Inflammatory macrophage treated with lipopolysaccharide for 1 hour (primary cell): Measurements from ENCODE around the gene TNFAIP8.

Experiments
- DNase-seq, 2 donors: peaks; one replicate each; pipeline ENCODE4 v3.0.0-alpha.2; 2020 to 2022

TNFAIP8 gene

GRCh38 chr5:119353213-119353612 lies 2.6 kb upstream of the TNFAIP8 start:
- no peak for DNase-seq

- no peak for DNase-seq
Observed at GRCh38 chr5:119353686-119354366, 2.0 kb upstream of the TNFAIP8 start.

GRCh38 chr5:119354537-119355243 lies 1.1 kb upstream of the TNFAIP8 start:
- DNase-seq = no peak

- DNase-seq = no peak
Observed at GRCh38 chr5:119355244-119355638, 578 bp upstream of the TNFAIP8 start.

GRCh38 chr5:119356612-119357188 lies 881 bp downstream of the TNFAIP8 start:
- no peak for DNase-seq

GRCh38 chr5:119357270-119357669 lies 1.5 kb downstream of the TNFAIP8 start:
- no peak for DNase-seq

GRCh38 chr5:119357808-119358529 lies 2.1 kb downstream of the TNFAIP8 start:
- no peak for DNase-seq

GRCh38 chr5:119358530-119358900 lies 2.7 kb downstream of the TNFAIP8 start:
- no peak for DNase-seq

GRCh38 chr5:119358901-119359603 lies 3.2 kb downstream of the TNFAIP8 start:
- no peak for DNase-seq

GRCh38 chr5:119359737-119360413 lies 4.1 kb downstream of the TNFAIP8 start:
- DNase-seq = no peak

- DNase-seq = peak in 1 of 2 donors; percentile 61
Observed at GRCh38 chr5:119360905-119361593, 5.2 kb downstream of the TNFAIP8 start.

- DNase-seq = no peak
Observed at GRCh38 chr5:119361594-119362125, 5.8 kb downstream of the TNFAIP8 start.

GRCh38 chr5:119362714-119363113 lies 6.9 kb downstream of the TNFAIP8 start:
- DNase-seq = no peak

- DNase-seq = no peak
Observed at GRCh38 chr5:119363271-119363670, 7.5 kb downstream of the TNFAIP8 start.

GRCh38 chr5:119363936-119364335 lies 8.1 kb downstream of the TNFAIP8 start:
- DNase-seq = no peak

- no peak for DNase-seq
Observed at GRCh38 chr5:119365847-119366539, 10.2 kb downstream of the TNFAIP8 start.

GRCh38 chr5:119366540-119366881 lies 10.7 kb downstream of the TNFAIP8 start:
- DNase-seq = no peak

GRCh38 chr5:119367502-119368237 lies 11.9 kb downstream of the TNFAIP8 start:
- peak; percentile 82 to 89 for DNase-seq

GRCh38 chr5:119368238-119368630 lies 12.4 kb downstream of the TNFAIP8 start:
- no peak for DNase-seq

- no peak for DNase-seq
Observed at GRCh38 chr5:119370486-119370885, 14.7 kb downstream of the TNFAIP8 start.
